ENCODE data around the gene TRIM47. TPM values are rescaled to one million over a fixed set of nuclear protein-coding genes. Genes with fewer than 3 reads are reported as not detected.

The TRIM47 gene
- polyA plus RNA-seq, 1 experiment = 3.2 TPM

GRCh38 chr17:75876938-75877751 is 1.2 kb downstream of the TRIM47 start:
- peak; percentile 77 for DNase-seq (ENCODE audit: low read depth)
- peak; percentile 28 for TF ChIP-seq CTCF (IDR thresholded peaks at IDR 0.05; ENCODE audit: insufficient read depth, low read depth, low read length)
- POLR2A ChIA-PET = interaction anchor here (1.5 kb wide), 1 partner anchor 97 kb away, joined by 5 read pairs; no protein-coding TSS in a partner anchor
- H3K36me3 ChIP-seq (ENCODE audit: control insufficient read depth, insufficient read depth, low read length) = no peaks in the 10 kb centered on the region
- CTCF ChIA-PET = interaction anchor here (0.6 to 6.6 kb wide), 18 partner anchors 9 to 520 kb away, joined by 3 to 58 read pairs (median 3); partner anchors contain the start of genes TRIM65 and WBP2
- peak overlapping the region; percentile 31 for H3K4me3 ChIP-seq (ENCODE audit: low read depth, low read length)
- peaks cover 2% of the 10 kb centered on the region; the same call in 1 of the 2 replicates for H3K27me3 ChIP-seq (ENCODE audit: control insufficient read depth, insufficient read depth, low read length)

DNA sequence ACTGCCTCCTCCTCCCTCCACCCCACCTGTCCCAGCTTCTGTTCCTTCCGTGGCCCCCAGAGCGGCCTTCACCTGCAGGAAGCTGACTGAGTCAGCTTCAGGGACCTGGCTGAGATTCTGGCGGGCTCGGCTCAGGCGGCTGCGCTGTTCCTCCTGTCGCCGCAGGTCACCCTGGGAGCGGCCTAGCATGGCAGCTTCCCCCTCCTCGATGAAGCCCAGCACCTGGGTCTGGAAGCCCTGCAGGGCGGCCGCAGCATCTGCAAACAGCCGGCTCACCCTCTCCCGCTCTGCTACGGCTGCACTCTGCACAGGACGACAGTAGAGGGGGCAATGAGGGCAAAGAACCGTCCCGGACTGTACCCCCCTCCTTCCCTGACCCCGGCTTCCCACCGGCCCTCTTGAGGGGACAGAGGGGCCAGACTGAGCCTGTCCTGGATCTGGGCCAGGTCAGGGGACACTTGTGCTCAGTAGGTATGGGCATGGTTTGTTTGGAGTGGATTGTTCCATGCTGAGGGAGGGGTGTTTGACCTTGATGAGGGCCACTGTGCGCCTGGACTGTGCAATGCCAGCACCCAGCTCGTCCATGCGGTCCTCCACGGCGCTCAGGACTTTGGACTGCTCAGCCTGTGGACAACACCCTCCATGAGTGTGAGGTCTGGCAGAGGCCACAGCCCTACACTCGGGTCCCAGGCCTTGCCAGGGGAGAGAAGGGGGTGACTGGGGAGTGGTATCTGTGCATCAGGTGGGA is 2.0 kb downstream of the TRIM47 start:
- Histone ChIP-seq H3K36me3 (ENCODE audit: control insufficient read depth, insufficient read depth, low read length) (no peaks in the 10 kb centered on the region), H3K27me3 (ENCODE audit: control insufficient read depth, insufficient read depth, low read length) (peaks cover 1% of the 10 kb centered on the region; the same call in 1 of the 2 replicates), H3K4me3 (ENCODE audit: low read depth, low read length) (peak overlapping the region; percentile 14; the same call in 1 of the 2 replicates)
- no peak for DNase-seq (ENCODE audit: low read depth)
- POLR2A ChIA-PET = no interaction called here
- no peak for TF ChIP-seq CTCF (IDR thresholded peaks at IDR 0.05; ENCODE audit: insufficient read depth, low read depth, low read length)
- CTCF ChIA-PET = interaction anchor here (0.7 to 6.6 kb wide), 8 partner anchors 12 to 189 kb away, joined by 3 to 58 read pairs (median 4); partner anchors contain the start of genes TRIM65 and WBP2

GRCh38 chr17:75875940-75876189 is 2.5 kb downstream of the TRIM47 start:
- Histone ChIP-seq H3K4me3 (ENCODE audit: low read depth, low read length) (no peak overlapping the region), H3K27me3 (ENCODE audit: control insufficient read depth, insufficient read depth, low read length) (no peaks in the 10 kb centered on the region), H3K36me3 (ENCODE audit: control insufficient read depth, insufficient read depth, low read length) (no peaks in the 10 kb centered on the region)
- ChIA-PET CTCF (interaction anchor here (0.9 to 6.6 kb wide), 5 partner anchors 11 to 122 kb away, joined by 3 to 58 read pairs (median 8); partner anchors contain the start of genes TRIM65 and WBP2), POLR2A (no interaction called here)
- DNase-seq (ENCODE audit: low read depth) = no peak
- no peak for TF ChIP-seq CTCF (IDR thresholded peaks at IDR 0.05; ENCODE audit: insufficient read depth, low read depth, low read length)

DNA sequence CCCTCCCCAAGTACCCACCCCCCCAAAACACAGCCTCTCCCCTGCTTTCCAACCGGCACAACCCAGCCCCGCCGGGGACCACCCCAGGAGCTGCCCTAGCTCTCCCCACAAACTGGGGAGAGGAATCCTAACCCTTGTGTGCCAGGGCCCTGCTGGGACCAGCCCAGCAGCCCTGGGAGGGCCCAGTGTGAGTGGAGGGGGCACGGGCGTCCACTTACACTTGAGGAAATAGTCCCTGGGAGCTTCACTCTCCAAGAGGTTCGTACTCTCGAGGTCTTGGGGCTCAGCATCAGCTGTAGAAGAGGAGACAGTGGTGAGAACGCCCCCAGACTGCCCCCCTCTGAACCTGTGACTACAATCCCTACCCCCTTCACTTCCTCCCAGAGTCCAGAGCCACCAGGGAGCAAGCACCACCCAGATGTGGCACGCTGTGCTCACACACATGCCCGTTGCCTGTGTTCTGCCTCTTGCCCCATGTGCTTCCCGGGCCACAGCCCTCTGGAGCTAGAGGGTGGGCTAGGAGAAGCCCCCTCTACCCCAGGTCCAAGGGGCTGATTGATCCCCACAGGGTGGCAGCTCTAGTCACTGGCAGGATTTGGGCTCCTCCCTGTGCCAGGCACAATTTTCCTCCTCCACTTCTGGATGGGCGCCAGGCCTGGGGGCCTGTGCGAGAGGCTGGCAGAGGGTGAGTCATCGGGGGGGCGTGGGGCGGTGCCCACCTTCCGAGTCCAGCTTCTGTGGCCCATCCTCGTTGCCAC is 3.0 kb downstream of the TRIM47 start:
- Histone ChIP-seq H3K36me3 (ENCODE audit: control insufficient read depth, insufficient read depth, low read length) (no peaks in the 10 kb centered on the region), H3K4me3 (ENCODE audit: low read depth, low read length) (no peak overlapping the region), H3K27me3 (ENCODE audit: control insufficient read depth, insufficient read depth, low read length) (no peaks in the 10 kb centered on the region)
- no peak for TF ChIP-seq CTCF (IDR thresholded peaks at IDR 0.05; ENCODE audit: insufficient read depth, low read depth, low read length)
- no peak for DNase-seq (ENCODE audit: low read depth)
- POLR2A ChIA-PET = no interaction called here
- CTCF ChIA-PET = interaction anchor here (0.9 to 6.6 kb wide), 5 partner anchors 11 to 122 kb away, joined by 3 to 58 read pairs (median 8); partner anchors contain the start of genes TRIM65 and WBP2

Data from BJ (cell line).